Measurements from ENCODE around the gene BICRA.
"Not testable (repeated sequence)": the region's sequence is repeated elsewhere in the genome, so short reads cannot be mapped to it uniquely, and the experiment has no call there.

Gene BICRA

GRCh38 chr19:47714855-47715254 is 105.9 kb downstream of the BICRA start:
- H3K27ac ChIP-seq (ENCODE audit: low read length); H3K27me3 ChIP-seq (ENCODE audit: insufficient read depth, low read length); H3K4me1 ChIP-seq (ENCODE audit: insufficient read depth, low read length); H3K9me3 ChIP-seq (ENCODE audit: insufficient read depth, low read depth, low read length); H3K4me3 ChIP-seq (ENCODE audit: low read length); H3K36me3 ChIP-seq (ENCODE audit: insufficient read depth, low read depth, low read length); H3K9ac ChIP-seq (ENCODE audit: low read depth, low read length): not testable (repeated sequence)

DNA sequence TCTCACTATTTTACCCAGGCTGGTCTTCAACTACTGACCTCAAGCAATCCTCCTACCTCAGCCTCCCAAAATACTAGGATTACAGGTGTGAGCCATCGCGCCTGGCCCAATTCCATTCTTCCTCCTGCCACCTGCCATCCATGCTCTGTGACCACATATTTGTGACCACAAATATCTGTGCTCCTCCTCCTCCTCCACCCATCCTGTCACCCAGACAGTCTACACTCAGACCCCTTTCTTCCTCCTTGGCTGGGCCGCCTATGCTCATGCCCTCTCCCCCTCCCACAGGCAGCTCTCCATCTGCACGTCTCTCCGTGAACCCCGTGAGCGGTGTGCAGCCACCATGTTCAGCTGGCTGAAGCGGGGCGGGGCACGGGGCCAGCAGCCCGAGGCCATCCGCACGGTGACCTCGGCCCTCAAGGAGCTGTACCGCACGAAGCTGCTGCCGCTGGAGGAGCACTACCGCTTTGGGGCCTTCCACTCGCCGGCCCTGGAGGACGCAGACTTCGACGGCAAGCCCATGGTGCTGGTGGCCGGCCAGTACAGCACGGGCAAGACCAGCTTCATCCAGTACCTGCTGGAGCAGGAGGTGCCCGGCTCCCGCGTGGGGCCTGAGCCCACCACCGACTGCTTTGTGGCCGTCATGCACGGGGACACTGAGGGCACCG is 107.5 kb downstream of the BICRA start:
- Histone ChIP-seq H3K27ac (ENCODE audit: low read length) (no peak overlapping the region), H3K27me3 (ENCODE audit: insufficient read depth, low read length) (peaks cover 6% of the 10 kb centered on the region; the same call in 1 of the 2 replicates), H3K9ac (ENCODE audit: low read depth, low read length) (no peak overlapping the region), H3K36me3 (ENCODE audit: insufficient read depth, low read depth, low read length) (no peaks in the 10 kb centered on the region), H3K9me3 (ENCODE audit: insufficient read depth, low read depth, low read length) (peaks cover 5% of the 10 kb centered on the region; the same call in 1 of the 2 replicates), H3K4me1 (ENCODE audit: insufficient read depth, low read length) (no peaks in the 10 kb centered on the region), H3K4me3 (ENCODE audit: low read length) (no peak overlapping the region)

GRCh38 chr19:47718415-47719046 is 109.6 kb downstream of the BICRA start:
- not testable (repeated sequence) for H3K4me1 ChIP-seq (ENCODE audit: insufficient read depth, low read length); H3K36me3 ChIP-seq (ENCODE audit: insufficient read depth, low read depth, low read length); H3K27ac ChIP-seq (ENCODE audit: low read length); H3K27me3 ChIP-seq (ENCODE audit: insufficient read depth, low read length); H3K9me3 ChIP-seq (ENCODE audit: insufficient read depth, low read depth, low read length); H3K4me3 ChIP-seq (ENCODE audit: low read length)
- H3K9ac ChIP-seq (ENCODE audit: low read depth, low read length), result peak overlapping the region; percentile 37; the same call in 1 of the 2 replicates

DNA sequence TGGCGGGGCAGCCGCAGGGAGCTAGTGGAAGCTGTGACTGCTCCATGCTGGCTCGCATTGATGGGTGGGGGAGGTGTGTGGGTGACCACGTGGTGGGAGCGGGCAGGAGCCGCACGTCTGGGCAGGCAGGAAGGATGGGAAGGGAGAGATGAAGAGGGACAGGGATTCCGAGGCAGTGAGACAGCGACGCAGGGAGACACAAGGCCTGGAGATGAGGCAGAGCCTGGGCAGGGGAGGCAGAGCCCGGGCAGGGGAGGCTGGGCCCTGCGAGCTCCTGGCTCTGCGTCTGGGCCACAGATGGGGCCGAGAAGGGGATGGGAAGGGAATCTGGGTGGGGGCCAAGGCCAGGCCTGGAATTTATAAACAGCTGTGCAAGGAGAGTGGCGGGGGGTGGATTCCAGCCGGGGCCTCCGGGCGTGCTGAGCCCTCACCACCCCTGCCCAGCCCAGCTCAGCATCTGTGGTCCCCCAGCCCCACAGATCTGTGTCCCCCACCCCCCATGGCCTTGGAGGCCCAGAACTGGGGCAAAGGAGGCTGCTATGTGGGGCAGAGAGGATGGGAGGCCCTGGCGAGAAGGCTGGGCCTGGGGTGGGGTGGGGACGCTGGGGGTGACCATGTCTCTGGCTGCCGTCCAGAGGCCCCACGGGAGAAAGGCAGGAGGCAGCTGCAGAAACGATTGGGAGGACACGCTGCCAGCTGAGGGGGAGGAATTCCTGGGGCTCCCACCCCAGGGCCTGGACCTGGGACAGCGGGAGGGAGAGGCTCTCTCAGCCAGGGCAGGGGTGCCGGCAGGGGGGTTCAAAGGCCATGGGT is 110.3 kb downstream of the BICRA start:
- Histone ChIP-seq H3K4me1 (ENCODE audit: insufficient read depth, low read length) (no peaks in the 10 kb centered on the region), H3K4me3 (ENCODE audit: low read length) (no peak overlapping the region), H3K9me3 (ENCODE audit: insufficient read depth, low read depth, low read length) (peaks cover 2% of the 10 kb centered on the region; the same call in 1 of the 2 replicates), H3K27me3 (ENCODE audit: insufficient read depth, low read length) (no peaks in the 10 kb centered on the region), H3K27ac (ENCODE audit: low read length) (no peak overlapping the region), H3K9ac (ENCODE audit: low read depth, low read length) (peak overlapping the region; percentile 37; the same call in 1 of the 2 replicates), H3K36me3 (ENCODE audit: insufficient read depth, low read depth, low read length) (no peaks in the 10 kb centered on the region)

DNA sequence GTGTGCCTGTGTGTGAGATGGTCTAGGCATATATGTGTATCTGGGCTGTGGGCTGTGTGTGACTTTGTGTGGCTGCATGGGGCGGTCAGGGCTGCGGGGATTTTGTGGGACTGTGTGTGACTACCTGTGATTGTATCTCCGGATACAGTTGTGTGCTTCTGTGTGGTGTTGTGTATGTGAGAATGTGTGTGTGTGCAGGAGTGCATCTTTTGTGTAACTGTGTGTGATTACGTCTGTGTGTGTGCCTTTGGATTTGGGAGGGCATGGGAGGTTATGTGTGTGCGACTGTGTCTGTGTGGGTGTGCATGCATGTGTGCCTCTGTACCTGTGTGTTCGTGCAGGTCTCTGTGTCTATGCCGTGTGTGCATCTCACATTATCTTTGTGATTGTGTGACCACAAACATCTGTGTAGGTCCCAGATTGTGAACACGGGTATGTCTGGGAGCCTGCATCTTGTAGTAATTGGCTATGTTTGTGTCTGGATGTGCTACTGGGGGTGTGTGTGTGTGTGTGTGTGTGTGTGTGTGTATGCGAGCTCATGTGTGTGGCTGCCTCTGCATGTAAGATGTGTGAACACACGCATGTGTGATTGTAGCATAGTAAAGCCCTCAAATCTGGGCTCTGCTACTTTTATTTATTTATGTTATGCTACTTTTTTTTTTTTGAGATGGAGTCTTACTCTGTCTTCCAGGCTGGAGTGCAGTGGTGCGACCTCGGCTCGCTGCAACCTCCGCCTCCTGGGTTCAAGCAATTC is 111.9 kb downstream of the BICRA start:
- no peak overlapping the region for H3K4me3 ChIP-seq (ENCODE audit: low read length)
- no peak overlapping the region for H3K9ac ChIP-seq (ENCODE audit: low read depth, low read length)
- H3K4me1 ChIP-seq (ENCODE audit: insufficient read depth, low read length), result no peaks in the 10 kb centered on the region
- H3K27me3 ChIP-seq (ENCODE audit: insufficient read depth, low read length), result no peaks in the 10 kb centered on the region
- H3K9me3 ChIP-seq (ENCODE audit: insufficient read depth, low read depth, low read length), result no peaks in the 10 kb centered on the region
- H3K27ac ChIP-seq (ENCODE audit: low read length), result no peak overlapping the region
- H3K36me3 ChIP-seq (ENCODE audit: insufficient read depth, low read depth, low read length), result no peaks in the 10 kb centered on the region

DNA sequence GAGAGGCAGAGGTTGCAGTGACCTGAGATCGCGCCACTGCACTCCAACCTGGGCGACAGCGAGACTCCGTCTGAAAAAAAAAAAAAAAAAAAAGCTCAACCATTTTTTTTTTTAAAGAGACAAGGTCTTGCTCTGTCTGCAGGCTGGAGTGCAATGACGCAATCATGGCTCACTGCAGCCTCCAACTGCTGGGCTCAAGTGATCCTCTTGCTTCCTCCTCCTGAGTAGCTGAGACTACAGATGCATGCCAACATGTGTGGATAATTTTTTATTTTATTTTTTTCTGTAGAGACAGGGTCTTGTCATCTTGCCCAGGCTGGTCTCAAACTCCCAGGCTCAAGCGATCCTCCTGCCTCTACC is 114.6 kb downstream of the BICRA start:
- no peak overlapping the region for H3K27ac ChIP-seq (ENCODE audit: low read length)
- no peak overlapping the region for H3K9ac ChIP-seq (ENCODE audit: low read depth, low read length)
- no peaks in the 10 kb centered on the region for H3K9me3 ChIP-seq (ENCODE audit: insufficient read depth, low read depth, low read length)
- no peaks in the 10 kb centered on the region for H3K4me1 ChIP-seq (ENCODE audit: insufficient read depth, low read length)
- no peaks in the 10 kb centered on the region for H3K36me3 ChIP-seq (ENCODE audit: insufficient read depth, low read depth, low read length)
- no peak overlapping the region for H3K4me3 ChIP-seq (ENCODE audit: low read length)
- H3K27me3 ChIP-seq (ENCODE audit: insufficient read depth, low read length), result no peaks in the 10 kb centered on the region

DNA sequence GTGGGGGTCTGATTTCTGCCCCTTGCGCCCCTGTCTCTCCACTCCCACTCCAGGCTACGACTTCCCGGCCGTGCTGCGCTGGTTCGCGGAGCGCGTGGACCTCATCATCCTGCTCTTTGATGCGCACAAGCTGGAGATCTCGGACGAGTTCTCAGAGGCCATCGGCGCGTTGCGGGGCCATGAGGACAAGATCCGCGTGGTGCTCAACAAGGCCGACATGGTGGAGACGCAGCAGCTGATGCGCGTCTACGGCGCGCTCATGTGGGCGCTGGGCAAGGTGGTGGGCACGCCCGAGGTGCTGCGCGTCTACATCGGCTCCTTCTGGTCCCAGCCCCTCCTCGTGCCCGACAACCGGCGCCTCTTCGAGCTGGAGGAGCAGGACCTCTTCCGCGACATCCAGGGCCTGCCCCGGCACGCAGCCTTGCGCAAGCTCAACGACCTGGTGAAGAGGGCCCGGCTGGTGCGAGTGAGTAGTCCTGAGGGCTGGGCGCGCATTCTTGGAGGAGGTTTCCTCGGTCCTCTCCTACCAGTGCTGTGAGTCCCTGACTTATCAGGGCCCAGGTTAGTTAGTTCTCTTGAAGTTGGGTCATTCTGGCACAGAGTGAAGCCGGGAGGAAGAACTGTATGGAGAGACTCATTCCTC is 116.9 kb downstream of the BICRA start:
- Histone ChIP-seq H3K9ac (ENCODE audit: low read depth, low read length) (no peak overlapping the region), H3K27ac (ENCODE audit: low read length) (no peak overlapping the region), H3K27me3 (ENCODE audit: insufficient read depth, low read length) (no peaks in the 10 kb centered on the region), H3K4me1 (ENCODE audit: insufficient read depth, low read length) (peaks cover 6% of the 10 kb centered on the region; the same call in 1 of the 2 replicates), H3K4me3 (ENCODE audit: low read length) (no peak overlapping the region), H3K9me3 (ENCODE audit: insufficient read depth, low read depth, low read length) (no peaks in the 10 kb centered on the region), H3K36me3 (ENCODE audit: insufficient read depth, low read depth, low read length) (no peaks in the 10 kb centered on the region)

GRCh38 chr19:47726467-47726866 is 117.5 kb downstream of the BICRA start:
- Histone ChIP-seq H3K4me3 (ENCODE audit: low read length) (no peak overlapping the region), H3K4me1 (ENCODE audit: insufficient read depth, low read length) (peaks cover 6% of the 10 kb centered on the region; the same call in 1 of the 2 replicates), H3K9ac (ENCODE audit: low read depth, low read length) (no peak overlapping the region), H3K9me3 (ENCODE audit: insufficient read depth, low read depth, low read length) (no peaks in the 10 kb centered on the region), H3K27me3 (ENCODE audit: insufficient read depth, low read length) (no peaks in the 10 kb centered on the region), H3K27ac (ENCODE audit: low read length) (no peak overlapping the region), H3K36me3 (ENCODE audit: insufficient read depth, low read depth, low read length) (no peaks in the 10 kb centered on the region)

DNA sequence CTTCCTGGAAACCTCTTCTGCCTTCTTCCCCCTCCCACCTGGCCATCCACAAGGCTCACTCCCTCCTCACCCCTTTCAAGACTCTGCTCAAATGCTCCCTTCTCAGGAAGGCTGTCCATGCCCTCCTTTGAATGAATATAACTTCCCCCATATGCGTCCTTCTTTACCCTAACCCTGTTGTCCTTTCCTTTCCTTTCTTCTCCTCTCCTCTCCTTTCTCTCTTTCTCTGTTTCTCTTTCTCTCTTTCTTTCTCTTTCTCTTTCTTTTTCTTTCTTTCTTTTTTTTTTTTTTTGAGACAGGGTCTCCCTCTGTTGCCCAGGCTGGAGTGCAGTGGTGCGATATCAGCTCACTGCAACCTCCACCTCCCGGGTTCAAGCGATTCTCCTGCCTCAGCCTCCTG is 119.4 kb downstream of the BICRA start:
- H3K27me3 ChIP-seq (ENCODE audit: insufficient read depth, low read length); H3K9ac ChIP-seq (ENCODE audit: low read depth, low read length); H3K27ac ChIP-seq (ENCODE audit: low read length); H3K36me3 ChIP-seq (ENCODE audit: insufficient read depth, low read depth, low read length); H3K4me1 ChIP-seq (ENCODE audit: insufficient read depth, low read length); H3K4me3 ChIP-seq (ENCODE audit: low read length); H3K9me3 ChIP-seq (ENCODE audit: insufficient read depth, low read depth, low read length): not testable (repeated sequence)

DNA sequence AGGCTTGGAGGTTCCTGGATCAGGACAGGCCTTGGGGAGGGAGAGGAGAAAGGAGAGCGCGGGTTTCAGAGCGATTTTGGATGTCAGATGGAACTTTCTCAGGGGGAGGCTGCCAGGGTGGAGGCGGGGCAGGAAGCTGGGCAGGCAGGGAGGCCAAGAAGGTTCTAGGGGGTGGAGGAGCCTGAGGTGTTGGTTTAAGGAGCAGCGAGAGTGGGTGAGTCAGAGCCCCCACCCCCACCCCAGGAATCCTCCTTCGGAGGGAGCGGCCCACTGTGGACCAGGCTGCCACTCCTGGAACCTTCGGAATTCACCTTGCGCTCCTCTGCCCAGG is 120.5 kb downstream of the BICRA start:
- Histone ChIP-seq H3K27ac (ENCODE audit: low read length) (no peak overlapping the region), H3K9ac (ENCODE audit: low read depth, low read length) (peak overlapping the region; percentile 64; the same call in 1 of the 2 replicates), H3K4me1 (ENCODE audit: insufficient read depth, low read length) (peaks cover 6% of the 10 kb centered on the region; the same call in 1 of the 2 replicates), H3K9me3 (ENCODE audit: insufficient read depth, low read depth, low read length) (no peaks in the 10 kb centered on the region), H3K4me3 (ENCODE audit: low read length) (peak overlapping the region; percentile 77), H3K27me3 (ENCODE audit: insufficient read depth, low read length) (no peaks in the 10 kb centered on the region), H3K36me3 (ENCODE audit: insufficient read depth, low read depth, low read length) (no peaks in the 10 kb centered on the region)

Measured in iPS-20b (cell line).